Ovary (tissue), 3 donors: ENCODE data around the gene ATP2B2.

Source experiments
- CTCF ChIP-seq, 3 donors: fragments of 450-650 bp in 2 of 3; fragments of 200-600 bp in 1 of 3; IDR thresholded peaks; one replicate each; pipeline versions ENCODE4 v1.5.1 to v1.8.0; 2016 to 2022; ENCODE audit warnings: antibody characterized with exemption in 3 of 3, mild to moderate bottlenecking in 1 of 3
- EP300 ChIP-seq: sonication (generic); formaldehyde crosslinking; IDR thresholded peaks from one replicate; pipeline ENCODE4 v1.6.1; 2017; ENCODE audit warnings: antibody characterized with exemption
- POLR2A ChIP-seq: fragments of 450-650 bp; IDR thresholded peaks from one replicate; pipeline ENCODE4 v1.6.1; 2017; ENCODE audit warnings: antibody characterized with exemption, mild to moderate bottlenecking, moderate library complexity
- donor health status: DM: no; HTN: no; CAD: no.

DNA sequence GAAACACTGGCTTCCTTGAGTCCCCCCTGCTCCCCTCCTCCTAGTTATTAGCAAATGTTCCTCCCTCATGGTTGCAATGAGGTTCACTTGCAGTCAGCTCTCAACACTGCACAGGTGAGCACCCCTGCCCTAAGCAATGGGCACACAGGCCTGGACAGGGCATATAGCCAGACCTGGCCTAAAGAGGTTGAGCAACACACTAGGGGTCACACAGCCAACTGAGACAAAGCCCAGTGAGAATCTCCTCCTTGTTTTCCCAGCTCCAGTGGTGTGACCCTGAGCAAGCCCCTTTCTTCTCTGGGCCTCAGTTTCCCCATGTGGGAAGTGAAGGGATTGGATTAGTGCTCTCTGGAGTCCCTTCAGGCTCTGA is 49.9 kb downstream of the ATP2B2 start:
- TF ChIP-seq EP300 (no peak), CTCF (IDR thresholded peaks at IDR 0.05) (no peak), POLR2A (no peak)
